GM21360 (cell line): ENCODE measurements around the gene DIP2C.

Experiments used
- ATAC-seq: cut with Tn5 transposase; IDR thresholded peaks from one replicate; pipeline ENCODE4 v1.9.1; 2021; ENCODE audit warnings: mild to moderate bottlenecking, moderate library complexity; ENCODE audit not compliant: unreplicated experiment

DIP2C gene

GRCh38 chr10:297567-297966 is 391.9 kb downstream of the DIP2C start:
- no peak for ATAC-seq

- ATAC-seq = no peak
These were observed 395.8 kb downstream of the DIP2C start for GRCh38 chr10:293636-294035.

DNA sequence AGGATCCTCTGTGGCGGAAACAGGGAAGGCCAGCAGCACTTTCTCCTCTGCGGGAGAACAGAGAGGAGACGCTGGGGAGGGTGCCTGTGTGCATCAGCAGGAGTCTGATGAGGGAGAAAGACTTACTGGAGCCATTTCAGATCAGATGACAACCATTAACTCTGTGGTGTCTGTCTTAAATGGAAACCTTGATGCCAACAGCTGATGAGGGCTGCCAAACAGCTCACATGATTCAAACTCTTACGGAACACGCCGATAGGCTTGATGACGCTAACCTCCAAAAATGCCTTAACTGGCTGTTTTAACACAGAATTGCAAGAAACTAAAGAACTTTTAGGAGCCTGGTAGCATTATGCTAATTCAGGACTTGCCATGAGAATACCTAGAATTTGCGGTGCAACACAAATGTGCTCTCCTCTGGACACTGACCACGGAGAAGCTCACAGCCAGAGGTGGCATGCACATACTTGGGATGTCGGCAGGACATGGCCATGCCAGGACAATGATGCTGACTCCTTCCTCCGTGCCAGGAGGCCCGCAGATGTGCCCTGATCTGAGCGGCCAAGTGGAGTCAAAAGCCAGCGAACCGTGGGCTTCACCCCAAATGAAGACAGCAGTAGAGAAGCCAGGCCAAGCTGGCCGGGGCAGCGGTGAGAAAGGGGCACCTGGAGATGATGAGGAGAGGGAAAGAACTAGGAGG is 399.3 kb downstream of the DIP2C start:
- ATAC-seq = no peak

DNA sequence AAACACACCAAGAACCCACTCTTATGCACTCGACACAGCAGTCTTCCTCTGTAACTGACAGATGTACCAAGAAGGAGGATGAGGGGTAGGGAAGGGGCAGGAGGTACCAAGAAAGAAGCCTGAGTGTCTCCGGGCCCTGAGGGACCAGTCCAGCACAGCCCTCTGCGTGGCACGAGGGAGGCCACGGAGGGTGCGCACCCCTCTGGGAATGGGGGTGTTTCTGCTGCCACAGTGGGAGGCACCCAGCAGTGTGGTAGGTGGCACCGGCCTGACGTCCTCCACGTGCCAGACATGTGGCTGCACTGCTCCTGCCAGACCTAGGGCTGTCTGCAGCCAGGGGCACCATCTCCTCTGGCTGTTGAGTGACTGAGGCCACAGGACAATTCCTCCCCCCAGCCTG is 399.9 kb downstream of the DIP2C start:
- ATAC-seq = no peak

DNA sequence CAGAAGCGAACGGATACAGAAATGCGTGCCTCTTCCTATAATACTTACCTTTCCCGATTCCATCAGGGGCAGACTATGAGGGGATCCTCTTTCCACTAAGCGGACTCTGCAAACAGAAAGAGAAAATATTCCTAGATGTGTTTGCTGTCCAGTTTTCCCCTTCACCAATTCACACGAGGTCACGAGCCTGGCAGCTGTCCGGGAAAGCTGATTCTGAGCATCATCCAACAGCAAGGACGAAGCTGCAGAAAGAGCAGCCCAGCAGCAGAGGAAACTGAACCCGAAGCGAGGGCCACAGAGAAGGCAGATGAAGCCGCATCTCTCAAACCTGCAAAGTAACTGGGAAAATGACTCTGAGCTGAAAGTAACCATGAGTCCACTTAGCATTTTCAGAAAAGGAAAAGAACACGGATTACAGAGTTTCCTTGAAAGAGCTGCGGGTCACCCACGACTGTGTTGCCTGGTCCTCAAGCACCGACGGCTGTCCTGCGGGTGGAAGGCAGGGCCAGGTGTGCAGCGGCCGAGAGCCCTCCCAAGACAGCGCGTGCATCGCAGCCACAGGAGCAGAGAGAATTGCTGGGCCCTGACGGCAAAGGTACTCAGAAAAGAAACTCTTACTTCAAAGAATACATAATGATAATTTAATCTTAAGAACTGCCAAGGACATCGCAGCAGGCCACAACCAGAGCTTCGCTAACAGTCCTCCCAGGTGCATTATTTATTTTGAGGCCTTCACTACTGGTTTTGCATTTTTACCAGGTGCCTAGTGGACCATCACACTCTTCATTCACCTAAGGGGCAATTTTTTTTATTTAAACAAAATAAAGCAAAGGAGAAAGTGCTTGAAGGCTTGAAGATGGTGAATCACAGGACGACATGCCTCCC is 400.9 kb downstream of the DIP2C start:
- no peak for ATAC-seq

DNA sequence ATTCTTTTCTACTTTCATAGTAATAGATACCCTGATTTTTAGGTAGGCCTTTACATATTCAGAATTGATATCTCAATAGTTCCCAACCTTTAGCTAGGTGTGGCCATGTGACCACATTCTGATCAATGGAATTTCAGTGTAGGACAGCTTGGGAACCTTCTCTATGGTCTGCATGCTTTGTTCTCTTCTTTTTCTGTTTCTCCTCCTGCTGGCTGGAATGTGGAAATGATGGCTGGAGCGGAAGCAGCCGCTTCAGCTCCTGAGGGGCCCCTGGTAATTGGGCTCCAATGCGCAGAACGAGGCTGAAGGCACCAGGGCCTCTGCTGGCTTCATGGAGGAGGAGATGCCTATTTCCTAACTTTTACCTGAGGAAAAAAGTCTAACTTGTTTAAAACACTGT is 401.7 kb downstream of the DIP2C start:
- ATAC-seq = no peak

GRCh38 chr10:287026-287709 is 402.3 kb downstream of the DIP2C start:
- ATAC-seq = no peak

GRCh38 chr10:285216-285615 is 404.3 kb downstream of the DIP2C start:
- no peak for ATAC-seq

DNA sequence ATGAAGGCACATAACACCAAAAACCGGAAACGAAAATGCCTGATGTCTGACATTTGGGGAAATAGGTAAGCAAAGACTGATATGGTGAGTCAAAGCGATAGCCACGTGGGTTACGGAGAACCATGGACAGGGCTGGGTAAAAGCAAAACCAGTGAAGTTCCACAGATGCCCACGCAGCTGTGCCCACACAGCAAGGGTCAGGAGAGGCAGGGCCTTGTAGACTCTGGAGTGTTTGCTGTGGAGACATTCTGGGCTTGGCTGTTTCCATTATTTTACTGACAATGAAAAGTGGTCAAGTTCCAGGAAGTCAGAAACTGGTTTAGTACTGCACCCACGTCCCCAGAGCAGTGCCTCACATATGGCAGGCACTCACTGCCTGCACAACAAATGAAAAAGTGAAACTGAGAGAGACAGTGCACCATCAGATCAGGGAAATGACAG is 405.5 kb downstream of the DIP2C start:
- peak; percentile 87 for ATAC-seq

DNA sequence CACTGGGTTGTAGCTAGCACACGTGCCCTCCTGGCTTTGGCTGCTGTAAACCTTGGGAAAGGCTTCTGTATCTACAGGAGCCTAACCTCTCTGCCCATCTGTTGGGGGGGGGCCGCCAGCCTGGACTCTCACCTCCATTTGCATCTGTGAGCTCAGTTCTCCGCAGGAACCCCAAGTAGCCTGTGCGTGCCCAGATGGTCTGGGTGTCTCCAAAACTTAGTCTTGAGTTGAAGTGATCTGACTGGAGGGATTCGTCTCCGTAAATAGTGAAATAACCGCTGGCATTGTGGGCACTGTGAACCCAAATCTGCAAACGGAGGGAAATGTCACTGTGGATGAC is 406.4 kb downstream of the DIP2C start:
- ATAC-seq = no peak

DNA sequence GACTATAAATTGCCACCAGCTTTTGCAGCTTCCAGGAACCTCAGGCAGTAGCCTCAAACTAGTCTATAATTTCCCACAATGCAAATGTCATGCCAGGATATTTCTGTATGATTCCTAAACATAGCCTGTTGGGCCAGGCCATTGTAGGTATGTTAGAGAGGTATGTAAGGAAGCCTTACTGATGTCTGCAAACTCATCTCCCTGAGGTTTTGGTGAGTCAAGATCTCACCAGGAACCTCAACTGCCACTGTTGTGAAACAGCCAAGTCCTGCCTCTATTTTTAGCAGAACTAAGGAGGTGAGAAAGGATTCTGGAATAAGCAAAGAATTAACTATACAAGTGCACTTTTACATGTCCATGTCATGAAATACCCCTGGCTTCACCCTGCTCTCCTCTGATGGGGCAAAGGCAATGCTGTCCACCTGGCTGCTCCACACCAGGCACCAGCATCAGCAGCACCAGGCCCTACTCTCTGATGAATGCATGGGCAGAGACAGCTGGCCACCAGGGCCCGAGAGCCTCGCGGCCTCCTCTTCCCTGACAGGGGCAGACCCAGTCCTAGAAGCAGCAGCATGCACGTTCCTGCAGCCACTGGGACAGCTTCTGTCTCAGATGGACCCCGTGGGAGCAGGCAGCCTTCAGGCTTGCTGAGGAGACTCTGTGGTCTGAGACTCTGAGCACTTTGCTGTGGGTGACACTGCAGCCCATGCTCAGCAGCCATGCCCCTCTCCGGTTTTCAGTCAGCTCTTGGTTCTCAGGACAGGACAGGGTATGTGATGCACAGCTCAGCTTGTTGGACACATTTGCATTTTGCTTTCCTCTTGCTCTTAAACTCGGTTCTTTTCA is 407.0 kb downstream of the DIP2C start:
- ATAC-seq = no peak

DNA sequence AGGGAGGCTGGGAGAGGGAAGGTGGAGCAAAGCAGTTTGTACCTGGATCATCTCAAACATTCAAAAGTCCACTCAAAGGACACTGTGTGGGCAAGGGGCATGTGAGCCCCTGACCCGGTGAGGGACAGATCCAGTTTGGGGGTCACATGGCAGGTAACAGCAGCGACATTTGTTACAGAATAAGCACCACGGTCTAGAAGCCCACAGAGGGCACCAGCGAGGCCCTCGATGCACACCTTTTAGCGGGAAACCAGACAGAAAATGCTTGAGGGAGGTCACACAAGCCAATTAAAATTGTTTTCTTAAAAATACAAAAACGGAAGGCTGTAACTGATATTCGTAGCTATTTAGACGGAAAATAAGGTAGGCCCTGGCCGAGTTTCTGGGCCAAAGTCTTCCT is 409.8 kb downstream of the DIP2C start:
- no peak for ATAC-seq

- no peak for ATAC-seq
These were observed 410.2 kb downstream of the DIP2C start for GRCh38 chr10:279232-279631.

GRCh38 chr10:278707-279106 is 410.8 kb downstream of the DIP2C start:
- ATAC-seq = no peak

DNA sequence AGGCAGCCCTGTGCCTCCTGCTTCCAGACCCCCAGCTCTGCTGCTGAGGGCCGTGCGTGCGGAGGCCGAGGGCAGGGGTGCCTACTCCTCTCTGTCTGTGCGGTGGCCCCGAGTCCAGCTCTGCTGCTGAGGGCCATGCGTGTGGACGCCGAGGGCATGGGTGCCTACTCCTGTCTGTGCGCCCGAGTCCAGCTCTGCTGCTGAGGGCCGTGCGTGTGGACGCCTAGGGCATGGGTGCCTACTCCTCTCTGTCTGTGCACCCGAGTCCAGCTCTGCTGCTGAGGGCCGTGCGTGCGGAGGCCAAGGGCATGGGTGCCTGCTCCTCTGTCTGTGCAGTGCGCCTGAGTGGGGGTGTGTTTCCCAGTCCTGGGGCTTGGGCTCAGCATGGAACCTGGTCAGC is 411.5 kb downstream of the DIP2C start:
- no peak for ATAC-seq

- ATAC-seq = no peak
These were observed 413.8 kb downstream of the DIP2C start for GRCh38 chr10:275680-276079.

GRCh38 chr10:274866-275265 is 414.6 kb downstream of the DIP2C start:
- ATAC-seq = no peak

GRCh38 chr10:273088-273487 is 416.4 kb downstream of the DIP2C start:
- no peak for ATAC-seq

GRCh38 chr10:271722-272121 is 417.7 kb downstream of the DIP2C start:
- ATAC-seq = no peak

GRCh38 chr10:271201-271600 is 418.3 kb downstream of the DIP2C start:
- ATAC-seq = no peak
